ENCODE results near the gene C2orf42.
"Not testable (repeated sequence)": the region's sequence is repeated elsewhere in the genome, so short reads cannot be mapped to it uniquely, and the experiment has no call there.

The C2orf42 gene

DNA sequence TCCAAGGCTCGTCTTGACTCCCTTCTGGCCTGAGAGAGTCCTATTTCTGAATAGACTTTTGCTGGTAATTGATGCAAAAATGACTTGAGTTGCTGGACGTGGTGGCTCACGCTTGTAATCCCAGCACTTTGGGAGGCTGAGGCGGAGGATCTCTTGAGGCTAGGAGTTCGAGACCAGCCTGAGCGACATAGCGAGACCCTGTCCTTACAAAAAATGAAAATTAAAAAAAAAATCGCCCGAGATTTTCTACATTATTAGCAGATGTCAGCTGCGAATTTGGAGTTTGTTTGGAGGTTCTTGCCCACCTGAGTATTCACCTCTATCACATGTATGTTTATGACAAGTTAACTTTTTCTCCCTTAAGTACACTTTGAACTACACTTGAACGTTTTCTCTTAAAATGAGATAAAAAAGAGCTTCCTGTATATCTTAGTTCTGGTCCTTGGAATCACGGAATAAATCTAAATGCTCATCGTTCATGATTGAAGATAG is 471 bp upstream of the C2orf42 start:
- Histone ChIP-seq H3K27ac (ENCODE audit: low read depth, low read length) (peak overlapping the region; percentile 46), H3K4ac (ENCODE audit: low read depth, low read length) (no peak overlapping the region), H3K27me3 (ENCODE audit: insufficient read depth, low read length, poor library complexity) (no peaks in the 10 kb centered on the region), H3K79me1 (ENCODE audit: low read length) (no peaks in the 10 kb centered on the region), H3K4me3 (ENCODE audit: low read length) (no peak overlapping the region), H2AK5ac (ENCODE audit: low read length) (no peak overlapping the region), H2BK120ac (ENCODE audit: low read depth, low read length) (no peak overlapping the region), H3K4me1 (ENCODE audit: control insufficient read depth, low read depth, low read length) (no peaks in the 10 kb centered on the region), H3K23ac (ENCODE audit: low read length) (no peak overlapping the region), H3K9ac (ENCODE audit: low read length) (peak overlapping the region; percentile 62), H3K18ac (ENCODE audit: low read length) (no peak overlapping the region), H2BK5ac (ENCODE audit: low read length) (no peak overlapping the region), H3K79me2 (ENCODE audit: control insufficient read depth, insufficient read depth, low read length) (no peaks in the 10 kb centered on the region), H4K8ac (ENCODE audit: low read depth, low read length) (peak overlapping the region; percentile 89), H4K5ac (ENCODE audit: low read length) (peak overlapping the region; percentile 59), H3K36me3 (ENCODE audit: control insufficient read depth, insufficient read depth, low read length) (no peaks in the 10 kb centered on the region), H2BK15ac (replicated peaks; ENCODE audit: low read depth) (no peak overlapping the region), H3K56ac (ENCODE audit: low read length) (peak overlapping the region; percentile 98), H3K4me2 (ENCODE audit: low read length) (peak overlapping the region; percentile 16)
- DNase-seq: no peak
- WGBS (ENCODE audit: extremely low coverage, insufficient coverage, low lambda C conversion rate): no CpG with 5 or more reads among the region's 13 CpGs

DNA sequence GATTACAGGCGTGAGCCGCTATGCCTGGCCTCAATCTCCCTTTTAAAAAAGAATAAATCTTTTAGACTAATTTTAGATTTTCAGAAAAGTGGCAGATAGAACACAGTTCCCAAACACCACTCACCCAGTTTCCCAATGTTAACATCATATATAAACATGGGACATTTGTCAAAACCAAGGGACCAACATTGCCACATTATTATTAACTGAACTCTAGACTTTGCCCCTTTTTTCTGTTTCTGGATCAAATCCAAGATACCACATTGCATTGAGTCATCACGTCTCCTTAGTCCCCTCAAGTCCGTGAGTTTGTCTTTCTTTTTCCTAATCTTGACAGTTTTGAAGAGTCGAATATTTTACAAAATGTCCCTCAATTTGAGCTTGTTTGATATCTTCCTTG is 2.4 kb downstream of the C2orf42 start:
- no peak overlapping the region for H3K27ac ChIP-seq (ENCODE audit: low read depth, low read length)
- H3K56ac ChIP-seq (ENCODE audit: low read length): no peak overlapping the region
- H2AK5ac ChIP-seq (ENCODE audit: low read length): no peak overlapping the region
- H3K23ac ChIP-seq (ENCODE audit: low read length): no peak overlapping the region
- H3K4me2 ChIP-seq (ENCODE audit: low read length): no peak overlapping the region
- no peak overlapping the region for H4K5ac ChIP-seq (ENCODE audit: low read length)
- no peak overlapping the region for H3K9ac ChIP-seq (ENCODE audit: low read length)
- H3K4me1 ChIP-seq (ENCODE audit: control insufficient read depth, low read depth, low read length): no peaks in the 10 kb centered on the region
- H4K8ac ChIP-seq (ENCODE audit: low read depth, low read length): no peak overlapping the region
- no peak overlapping the region for H3K18ac ChIP-seq (ENCODE audit: low read length)
- no peak overlapping the region for H3K4me3 ChIP-seq (ENCODE audit: low read length)
- H2BK15ac ChIP-seq (replicated peaks; ENCODE audit: low read depth): no peak overlapping the region
- no peak overlapping the region for H2BK5ac ChIP-seq (ENCODE audit: low read length)
- H3K4ac ChIP-seq (ENCODE audit: low read depth, low read length): no peak overlapping the region
- no peak overlapping the region for H2BK120ac ChIP-seq (ENCODE audit: low read depth, low read length)
- no peaks in the 10 kb centered on the region for H3K27me3 ChIP-seq (ENCODE audit: insufficient read depth, low read length, poor library complexity)
- H3K79me2 ChIP-seq (ENCODE audit: control insufficient read depth, insufficient read depth, low read length): no peaks in the 10 kb centered on the region
- H3K79me1 ChIP-seq (ENCODE audit: low read length): no peaks in the 10 kb centered on the region
- DNase-seq: no peak
- no peaks in the 10 kb centered on the region for H3K36me3 ChIP-seq (ENCODE audit: control insufficient read depth, insufficient read depth, low read length)
- WGBS (ENCODE audit: extremely low coverage, insufficient coverage, low lambda C conversion rate): no CpG with 5 or more reads among the region's 5 CpGs

DNA sequence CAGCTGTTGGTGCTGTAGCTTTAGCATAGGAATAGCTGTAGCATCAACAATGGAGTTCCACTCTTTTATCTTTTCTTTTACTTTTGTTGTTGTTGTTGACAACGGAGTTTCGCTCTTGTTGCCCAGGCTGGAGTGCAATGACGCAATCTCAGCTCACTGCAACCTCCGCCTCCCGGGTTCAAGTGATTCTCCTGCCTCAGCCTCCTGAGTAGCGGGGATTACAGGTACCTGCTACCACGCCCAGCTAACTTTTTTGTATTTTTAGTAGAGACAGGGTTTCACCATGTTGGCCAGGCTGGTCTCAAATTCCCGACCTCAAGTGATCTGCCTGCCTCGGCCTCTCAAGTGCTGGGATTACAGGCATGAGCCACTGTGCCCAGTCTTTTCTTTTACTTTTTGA is 3.6 kb downstream of the C2orf42 start:
- not testable (repeated sequence) for H2BK120ac ChIP-seq (ENCODE audit: low read depth, low read length); H2BK5ac ChIP-seq (ENCODE audit: low read length); H2AK5ac ChIP-seq (ENCODE audit: low read length); H3K23ac ChIP-seq (ENCODE audit: low read length); H3K4me2 ChIP-seq (ENCODE audit: low read length); H3K4me3 ChIP-seq (ENCODE audit: low read length); H3K79me1 ChIP-seq (ENCODE audit: low read length); H3K56ac ChIP-seq (ENCODE audit: low read length); H4K8ac ChIP-seq (ENCODE audit: low read depth, low read length); H3K18ac ChIP-seq (ENCODE audit: low read length); H3K79me2 ChIP-seq (ENCODE audit: control insufficient read depth, insufficient read depth, low read length); H3K27ac ChIP-seq (ENCODE audit: low read depth, low read length); H3K36me3 ChIP-seq (ENCODE audit: control insufficient read depth, insufficient read depth, low read length); H4K5ac ChIP-seq (ENCODE audit: low read length); H2BK15ac ChIP-seq (replicated peaks; ENCODE audit: low read depth); H3K9ac ChIP-seq (ENCODE audit: low read length); H3K27me3 ChIP-seq (ENCODE audit: insufficient read depth, low read length, poor library complexity); H3K4me1 ChIP-seq (ENCODE audit: control insufficient read depth, low read depth, low read length); H3K4ac ChIP-seq (ENCODE audit: low read depth, low read length)
- no CpG with 5 or more reads among the region's 9 CpGs for WGBS (ENCODE audit: extremely low coverage, insufficient coverage, low lambda C conversion rate)
- peak; percentile 12 for DNase-seq

DNA sequence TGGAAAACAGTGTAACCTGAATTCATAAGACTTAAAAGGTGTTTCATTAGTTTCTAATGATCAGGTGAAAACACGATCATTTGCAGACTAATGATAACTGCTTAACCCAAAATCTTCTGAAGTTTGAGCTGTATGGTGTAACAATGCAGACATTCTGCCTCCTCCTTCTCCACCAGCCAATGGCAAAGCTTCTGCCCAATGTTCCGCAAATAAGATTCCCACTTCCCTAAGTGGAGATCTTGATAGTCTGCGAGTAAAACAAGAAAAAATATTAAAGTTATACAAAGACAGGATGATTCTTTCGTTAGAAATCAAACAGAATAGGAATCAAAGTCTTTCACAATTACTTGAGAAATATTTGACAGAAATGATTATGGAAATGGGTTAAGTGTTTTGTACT is 8.1 kb downstream of the C2orf42 start:
- Histone ChIP-seq H3K4me1 (ENCODE audit: control insufficient read depth, low read depth, low read length) (no peaks in the 10 kb centered on the region), H2BK120ac (ENCODE audit: low read depth, low read length) (no peak overlapping the region), H3K4ac (ENCODE audit: low read depth, low read length) (no peak overlapping the region), H4K5ac (ENCODE audit: low read length) (no peak overlapping the region), H3K9ac (ENCODE audit: low read length) (no peak overlapping the region), H3K18ac (ENCODE audit: low read length) (no peak overlapping the region), H3K27me3 (ENCODE audit: insufficient read depth, low read length, poor library complexity) (no peaks in the 10 kb centered on the region), H3K4me3 (ENCODE audit: low read length) (no peak overlapping the region), H2BK5ac (ENCODE audit: low read length) (no peak overlapping the region), H3K36me3 (ENCODE audit: control insufficient read depth, insufficient read depth, low read length) (peaks cover 5% of the 10 kb centered on the region), H3K79me1 (ENCODE audit: low read length) (no peaks in the 10 kb centered on the region), H3K27ac (ENCODE audit: low read depth, low read length) (no peak overlapping the region), H3K4me2 (ENCODE audit: low read length) (no peak overlapping the region), H2BK15ac (replicated peaks; ENCODE audit: low read depth) (no peak overlapping the region), H2AK5ac (ENCODE audit: low read length) (no peak overlapping the region), H3K23ac (ENCODE audit: low read length) (no peak overlapping the region), H3K56ac (ENCODE audit: low read length) (no peak overlapping the region), H3K79me2 (ENCODE audit: control insufficient read depth, insufficient read depth, low read length) (no peaks in the 10 kb centered on the region), H4K8ac (ENCODE audit: low read depth, low read length) (no peak overlapping the region)
- no peak for DNase-seq
- WGBS (ENCODE audit: extremely low coverage, insufficient coverage, low lambda C conversion rate): no CpG with 5 or more reads among the region's 4 CpGs

DNA sequence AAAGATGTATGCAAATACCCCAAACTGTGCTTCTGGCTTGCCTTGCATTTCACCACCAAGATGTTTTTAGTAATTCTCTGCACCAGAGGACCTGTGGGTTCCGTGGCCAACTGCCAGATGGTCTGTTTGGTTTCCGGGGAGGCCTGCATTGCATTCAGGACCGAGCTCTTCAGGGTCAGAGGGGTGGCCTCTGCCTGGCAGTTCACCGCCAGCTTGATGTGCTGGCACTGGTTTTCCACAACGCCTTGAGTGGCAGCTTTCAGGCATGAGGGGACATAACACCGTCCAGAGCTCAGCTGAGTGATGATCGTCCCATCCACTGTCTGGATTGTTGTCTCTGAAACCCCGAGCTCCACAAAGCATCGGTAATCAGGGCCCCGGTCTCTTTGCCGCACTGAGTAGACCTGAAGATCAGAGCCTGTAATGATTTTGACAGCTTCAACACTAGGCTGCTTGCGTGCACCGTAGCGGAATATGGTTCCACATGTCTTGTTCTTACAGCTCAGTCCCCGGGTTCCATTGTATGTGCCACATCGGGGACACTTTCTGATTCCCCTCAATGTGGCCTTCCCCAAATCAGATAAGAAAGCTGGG is 9.4 kb downstream of the C2orf42 start:
- no peak overlapping the region for H3K18ac ChIP-seq (ENCODE audit: low read length)
- H3K79me2 ChIP-seq (ENCODE audit: control insufficient read depth, insufficient read depth, low read length): no peaks in the 10 kb centered on the region
- no peak overlapping the region for H3K27ac ChIP-seq (ENCODE audit: low read depth, low read length)
- peaks cover 5% of the 10 kb centered on the region for H3K36me3 ChIP-seq (ENCODE audit: control insufficient read depth, insufficient read depth, low read length)
- no peak overlapping the region for H3K4me2 ChIP-seq (ENCODE audit: low read length)
- H2BK120ac ChIP-seq (ENCODE audit: low read depth, low read length): no peak overlapping the region
- no peak overlapping the region for H3K56ac ChIP-seq (ENCODE audit: low read length)
- no peak overlapping the region for H3K23ac ChIP-seq (ENCODE audit: low read length)
- no peak overlapping the region for H3K9ac ChIP-seq (ENCODE audit: low read length)
- no peaks in the 10 kb centered on the region for H3K27me3 ChIP-seq (ENCODE audit: insufficient read depth, low read length, poor library complexity)
- no peaks in the 10 kb centered on the region for H3K79me1 ChIP-seq (ENCODE audit: low read length)
- no peak overlapping the region for H2BK15ac ChIP-seq (replicated peaks; ENCODE audit: low read depth)
- no peak overlapping the region for H4K5ac ChIP-seq (ENCODE audit: low read length)
- H3K4me1 ChIP-seq (ENCODE audit: control insufficient read depth, low read depth, low read length): no peaks in the 10 kb centered on the region
- H2AK5ac ChIP-seq (ENCODE audit: low read length): no peak overlapping the region
- WGBS (ENCODE audit: extremely low coverage, insufficient coverage, low lambda C conversion rate): no CpG with 5 or more reads among the region's 16 CpGs
- no peak overlapping the region for H3K4ac ChIP-seq (ENCODE audit: low read depth, low read length)
- no peak overlapping the region for H3K4me3 ChIP-seq (ENCODE audit: low read length)
- no peak for DNase-seq
- H2BK5ac ChIP-seq (ENCODE audit: low read length): no peak overlapping the region
- no peak overlapping the region for H4K8ac ChIP-seq (ENCODE audit: low read depth, low read length)

DNA sequence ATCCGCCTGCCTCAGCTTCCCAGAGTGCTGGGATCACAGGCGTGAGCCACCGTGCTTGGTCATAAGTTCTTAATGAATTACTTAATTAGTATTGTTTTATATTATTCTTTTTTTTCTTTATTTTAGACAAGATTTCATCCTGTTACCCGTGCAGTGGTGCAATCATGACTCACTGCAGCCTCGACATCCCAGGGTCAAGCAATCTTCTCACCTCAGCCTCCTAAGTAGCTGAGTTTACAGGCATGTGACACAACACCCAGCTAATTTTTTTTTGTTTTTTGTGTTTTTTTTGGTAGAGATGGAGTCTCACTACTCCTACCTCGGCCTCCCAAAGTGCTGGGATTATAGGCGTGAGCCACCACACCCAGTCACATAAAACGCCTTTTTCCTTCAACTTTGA is 17.3 kb downstream of the C2orf42 start:
- no CpG with 5 or more reads among the region's 8 CpGs for WGBS (ENCODE audit: extremely low coverage, insufficient coverage, low lambda C conversion rate)

More for the DNA sequence above, 17.3 kb downstream of the C2orf42 start:
- H2BK5ac ChIP-seq (ENCODE audit: low read length): no peak overlapping the region
- no peak overlapping the region for H3K4me3 ChIP-seq (ENCODE audit: low read length)
- H2BK15ac ChIP-seq (replicated peaks; ENCODE audit: low read depth): no peak overlapping the region
- no peaks in the 10 kb centered on the region for H3K27me3 ChIP-seq (ENCODE audit: insufficient read depth, low read length, poor library complexity)
- H3K18ac ChIP-seq (ENCODE audit: low read length): no peak overlapping the region
- H3K23ac ChIP-seq (ENCODE audit: low read length): no peak overlapping the region
- no peaks in the 10 kb centered on the region for H3K4me1 ChIP-seq (ENCODE audit: control insufficient read depth, low read depth, low read length)
- H3K4ac ChIP-seq (ENCODE audit: low read depth, low read length): no peak overlapping the region
- no peaks in the 10 kb centered on the region for H3K79me1 ChIP-seq (ENCODE audit: low read length)
- no peak for DNase-seq
- no peaks in the 10 kb centered on the region for H3K79me2 ChIP-seq (ENCODE audit: control insufficient read depth, insufficient read depth, low read length)
- no peak overlapping the region for H4K5ac ChIP-seq (ENCODE audit: low read length)
- no peak overlapping the region for H2BK120ac ChIP-seq (ENCODE audit: low read depth, low read length)
- H3K56ac ChIP-seq (ENCODE audit: low read length): no peak overlapping the region
- no peak overlapping the region for H3K27ac ChIP-seq (ENCODE audit: low read depth, low read length)
- no peak overlapping the region for H3K4me2 ChIP-seq (ENCODE audit: low read length)
- peaks cover 4% of the 10 kb centered on the region for H3K36me3 ChIP-seq (ENCODE audit: control insufficient read depth, insufficient read depth, low read length)
- no peak overlapping the region for H2AK5ac ChIP-seq (ENCODE audit: low read length)
- H3K9ac ChIP-seq (ENCODE audit: low read length): no peak overlapping the region
- H4K8ac ChIP-seq (ENCODE audit: low read depth, low read length): no peak overlapping the region
